Naive B cell (primary cell): ENCODE data around the gene CCDC141. TPM values are rescaled to one million over a fixed set of nuclear protein-coding genes. Genes with fewer than 3 reads are reported as not detected.
A peak's percentile ranks its signal among the peaks of the same experiment; 100 is the strongest.

Source experiments
- ATAC-seq, 2 donors: fragments of 150-1000 bp; cut with Tn5 transposase; 2 replicates each; pipeline ENCODE4 v1.10.0; 2021; ENCODE audit warnings: low read depth in 2 of 2, mild to moderate bottlenecking in 2 of 2, moderate library complexity in 2 of 2
- DNase-seq: peaks from one replicate; pipeline ENCODE4 v3.0.0; 2022
- H3K27ac Mint-ChIP-seq, 6 donors: one replicate each; pipeline ENCODE4 v1.8.0; 2020 to 2022; ENCODE audit warnings: mild to moderate bottlenecking in 6 of 6, mixed read lengths in 6 of 6, moderate library complexity in 5 of 6, inconsistent platforms in 2 of 6
- H3K27me3 Mint-ChIP-seq, 3 donors: one replicate each; pipeline ENCODE4 v1.8.0; 2021 to 2022; ENCODE audit warnings: mixed read lengths in 3 of 3, mild to moderate bottlenecking in 1 of 3
- H3K36me3 Mint-ChIP-seq, 2 donors: one replicate each; pipeline ENCODE4 v1.8.0; 2020 to 2022; ENCODE audit warnings: mixed read lengths in 2 of 2, inconsistent platforms in 1 of 2, mild to moderate bottlenecking in 1 of 2
- H3K4me1 Mint-ChIP-seq, 3 donors: one replicate each; pipeline ENCODE4 v1.8.0; 2020 to 2022; ENCODE audit warnings: mixed read lengths in 3 of 3, inconsistent platforms in 1 of 3, mild to moderate bottlenecking in 1 of 3, moderate library complexity in 1 of 3
- H3K4me3 Mint-ChIP-seq, 8 donors: one replicate each; pipeline ENCODE4 v1.8.0; 2020 to 2022; ENCODE audit warnings: mild to moderate bottlenecking in 8 of 8, mixed read lengths in 8 of 8, moderate library complexity in 8 of 8, inconsistent platforms in 2 of 8
- H3K9me3 Mint-ChIP-seq, 7 donors: one replicate each; pipeline ENCODE4 v1.8.0; 2020 to 2022; ENCODE audit warnings: mixed read lengths in 7 of 7, mild to moderate bottlenecking in 5 of 7, inconsistent platforms in 2 of 7, moderate library complexity in 1 of 7
- polyA plus RNA-seq, 6 donors: library from polyadenylated mRNA; unstranded; fragments of 300-500 nt; fragmentation: Illumina TruSeq; gene quantifications; one replicate each; pipeline ENCODE4 v1.2.3, GENCODE V29; 2021; ENCODE audit warnings: low read depth in 6 of 6

CCDC141 gene
- polyA plus RNA-seq, 6 donors from 2014 or later, result 3.3 to 20.1 (median 7.5) TPM

- ATAC-seq (peak; percentile 49 to 69), DNase-seq (peak; percentile 38)
- H3K27me3 Mint-ChIP-seq, result no peaks in the 10 kb centered on the region
- H3K9me3 Mint-ChIP-seq, result no peaks in the 10 kb centered on the region
- no peak overlapping the region for H3K4me3 Mint-ChIP-seq
- no peak overlapping the region for H3K27ac Mint-ChIP-seq
- peaks cover 0 to 6% (median 0%) of the 10 kb centered on the region in 3 donors for H3K4me1 Mint-ChIP-seq
- H3K36me3 Mint-ChIP-seq, result no peaks in the 10 kb centered on the region
These were observed 158.5 kb downstream of the CCDC141 start for GRCh38 chr2:178891265-178891958.

- H3K9me3 Mint-ChIP-seq, result no peaks in the 10 kb centered on the region
- peaks cover 0 to 3% of the 10 kb centered on the region in 2 donors for H3K36me3 Mint-ChIP-seq
- no peak overlapping the region for H3K4me3 Mint-ChIP-seq
- ATAC-seq (no peak), DNase-seq (no peak)
- peak overlapping the region in 1 of 6 donors; percentile 14 for H3K27ac Mint-ChIP-seq
- no peaks in the 10 kb centered on the region for H3K27me3 Mint-ChIP-seq
- H3K4me1 Mint-ChIP-seq, result no peaks in the 10 kb centered on the region
These were observed 163.9 kb downstream of the CCDC141 start for GRCh38 chr2:178886006-178886405.

GRCh38 chr2:178884440-178884839 lies 165.5 kb downstream of the CCDC141 start:
- no peaks in the 10 kb centered on the region for H3K4me1 Mint-ChIP-seq
- ATAC-seq (no peak), DNase-seq (no peak)
- peaks cover 6 to 7% of the 10 kb centered on the region in 2 donors for H3K36me3 Mint-ChIP-seq
- H3K27me3 Mint-ChIP-seq, result no peaks in the 10 kb centered on the region
- H3K4me3 Mint-ChIP-seq, result no peak overlapping the region
- H3K9me3 Mint-ChIP-seq, result no peaks in the 10 kb centered on the region
- no peak overlapping the region for H3K27ac Mint-ChIP-seq

- H3K27ac Mint-ChIP-seq, result no peak overlapping the region
- H3K36me3 Mint-ChIP-seq, result peaks cover 6 to 9% of the 10 kb centered on the region in 2 donors
- ATAC-seq (no peak), DNase-seq (no peak)
- no peaks in the 10 kb centered on the region for H3K27me3 Mint-ChIP-seq
- H3K4me1 Mint-ChIP-seq, result no peaks in the 10 kb centered on the region
- H3K9me3 Mint-ChIP-seq, result no peaks in the 10 kb centered on the region
- no peak overlapping the region for H3K4me3 Mint-ChIP-seq
These were observed 167.1 kb downstream of the CCDC141 start for GRCh38 chr2:178882666-178883440.

GRCh38 chr2:178881075-178881474 lies 168.9 kb downstream of the CCDC141 start:
- H3K4me3 Mint-ChIP-seq, result no peak overlapping the region
- H3K4me1 Mint-ChIP-seq, result no peaks in the 10 kb centered on the region
- no peaks in the 10 kb centered on the region for H3K27me3 Mint-ChIP-seq
- no peak overlapping the region for H3K27ac Mint-ChIP-seq
- DNase-seq (no peak), ATAC-seq (no peak)
- H3K36me3 Mint-ChIP-seq, result peaks cover 6 to 9% of the 10 kb centered on the region in 2 donors
- H3K9me3 Mint-ChIP-seq, result no peaks in the 10 kb centered on the region

- H3K9me3 Mint-ChIP-seq, result no peaks in the 10 kb centered on the region
- DNase-seq (no peak), ATAC-seq (no peak)
- H3K27me3 Mint-ChIP-seq, result no peaks in the 10 kb centered on the region
- H3K4me3 Mint-ChIP-seq, result no peak overlapping the region
- H3K36me3 Mint-ChIP-seq, result peaks cover 6 to 9% of the 10 kb centered on the region in 2 donors
- H3K27ac Mint-ChIP-seq, result peak overlapping the region in 1 of 6 donors; percentile 0
- H3K4me1 Mint-ChIP-seq, result no peaks in the 10 kb centered on the region
These were observed 169.7 kb downstream of the CCDC141 start for GRCh38 chr2:178880257-178880656.

- peaks cover 6 to 9% of the 10 kb centered on the region in 2 donors for H3K36me3 Mint-ChIP-seq
These were observed 172.1 kb downstream of the CCDC141 start for GRCh38 chr2:178877874-178878273.

GRCh38 chr2:178874529-178875240 lies 175.3 kb downstream of the CCDC141 start:
- DNase-seq, result no peak
- Mint-ChIP-seq H3K4me1 (no peaks in the 10 kb centered on the region), H3K27me3 (no peaks in the 10 kb centered on the region), H3K27ac (peak overlapping the region in 2 of 6 donors; percentile 48 to 64), H3K36me3 (peaks cover 0 to 4% of the 10 kb centered on the region in 2 donors), H3K9me3 (no peaks in the 10 kb centered on the region), H3K4me3 (no peak overlapping the region)
- ATAC-seq, result no peak

More at GRCh38 chr2:178877874-178878273, 172.1 kb downstream of the CCDC141 start:
- Mint-ChIP-seq H3K9me3 (no peaks in the 10 kb centered on the region), H3K4me1 (no peaks in the 10 kb centered on the region), H3K4me3 (no peak overlapping the region), H3K27me3 (no peaks in the 10 kb centered on the region), H3K27ac (no peak overlapping the region)
- ATAC-seq, result no peak
- DNase-seq, result no peak

GRCh38 chr2:178873912-178874311 lies 176.0 kb downstream of the CCDC141 start:
- no peak for ATAC-seq
- Mint-ChIP-seq H3K27me3 (no peaks in the 10 kb centered on the region), H3K4me1 (no peaks in the 10 kb centered on the region), H3K36me3 (no peaks in the 10 kb centered on the region), H3K4me3 (no peak overlapping the region), H3K9me3 (no peaks in the 10 kb centered on the region), H3K27ac (no peak overlapping the region)
- DNase-seq, result no peak

- ATAC-seq (no peak), DNase-seq (no peak)
- Mint-ChIP-seq H3K27ac (no peak overlapping the region), H3K4me1 (no peaks in the 10 kb centered on the region), H3K4me3 (no peak overlapping the region), H3K9me3 (no peaks in the 10 kb centered on the region), H3K27me3 (no peaks in the 10 kb centered on the region), H3K36me3 (peaks cover 0 to 5% of the 10 kb centered on the region in 2 donors)
These were observed 178.4 kb downstream of the CCDC141 start for GRCh38 chr2:178871536-178871935.

- H3K4me1 Mint-ChIP-seq, result no peaks in the 10 kb centered on the region
- H3K27ac Mint-ChIP-seq, result peak overlapping the region in 1 of 6 donors; percentile 47
- H3K36me3 Mint-ChIP-seq, result peaks cover 0 to 8% of the 10 kb centered on the region in 2 donors
- DNase-seq (no peak), ATAC-seq (no peak)
- H3K9me3 Mint-ChIP-seq, result no peaks in the 10 kb centered on the region
- no peaks in the 10 kb centered on the region for H3K27me3 Mint-ChIP-seq
- H3K4me3 Mint-ChIP-seq, result no peak overlapping the region
These were observed 179.2 kb downstream of the CCDC141 start for GRCh38 chr2:178870703-178871102.

GRCh38 chr2:178865999-178866398 lies 183.9 kb downstream of the CCDC141 start:
- no peak for ATAC-seq
- peaks cover 0 to 4% (median 0%) of the 10 kb centered on the region in 3 donors for H3K4me1 Mint-ChIP-seq
- H3K27me3 Mint-ChIP-seq, result no peaks in the 10 kb centered on the region
- DNase-seq, result no peak
- H3K9me3 Mint-ChIP-seq, result no peaks in the 10 kb centered on the region
- no peak overlapping the region for H3K4me3 Mint-ChIP-seq
- peak overlapping the region in 1 of 6 donors; percentile 73 for H3K27ac Mint-ChIP-seq
- peaks cover 8 to 11% of the 10 kb centered on the region in 2 donors for H3K36me3 Mint-ChIP-seq

GRCh38 chr2:178865146-178865936 lies 184.6 kb downstream of the CCDC141 start:
- no peak for ATAC-seq
- no peak for DNase-seq
- H3K27me3 Mint-ChIP-seq, result no peaks in the 10 kb centered on the region
- H3K36me3 Mint-ChIP-seq, result peaks cover 8 to 11% of the 10 kb centered on the region in 2 donors
- peaks cover 0 to 4% (median 0%) of the 10 kb centered on the region in 3 donors for H3K4me1 Mint-ChIP-seq
- no peak overlapping the region for H3K4me3 Mint-ChIP-seq
- H3K9me3 Mint-ChIP-seq, result no peaks in the 10 kb centered on the region
- peak overlapping the region in 1 of 6 donors; percentile 23 for H3K27ac Mint-ChIP-seq
